Measurements from ENCODE around the gene TBXA2R.
"Not testable (repeated sequence)": the region's sequence is repeated elsewhere in the genome, so short reads cannot be mapped to it uniquely, and the experiment has no call there.

Gene TBXA2R

DNA sequence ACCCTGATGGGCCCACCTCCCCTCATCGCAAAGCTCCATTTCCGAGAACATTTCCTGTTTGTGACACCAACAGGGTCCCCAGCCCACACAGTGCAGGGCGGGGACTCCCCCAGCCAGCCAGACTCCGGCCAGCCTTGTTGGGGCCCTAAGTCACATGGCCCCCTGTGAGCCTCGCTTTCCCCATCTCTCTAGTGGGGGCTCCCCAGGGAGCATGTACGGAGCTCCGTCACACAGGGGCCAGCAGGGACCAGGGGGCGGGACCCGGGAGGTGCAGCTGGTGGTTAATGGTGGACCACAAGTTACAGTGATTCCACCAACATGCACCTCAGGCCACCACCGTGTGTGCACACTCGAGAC, 1.7 kb downstream of the TBXA2R start:
- DNase-seq, result no peak

GRCh38 chr19:3604227-3604986, 2.3 kb downstream of the TBXA2R start:
- DNase-seq, result no peak

GRCh38 chr19:3603121-3603811, 3.4 kb downstream of the TBXA2R start:
- no peak for DNase-seq

- no peak for DNase-seq
Observed at GRCh38 chr19:3601021-3601420, 5.7 kb downstream of the TBXA2R start.

- no peak for DNase-seq
Observed at GRCh38 chr19:3599776-3600187, 6.9 kb downstream of the TBXA2R start.

GRCh38 chr19:3595521-3596061, 11.1 kb downstream of the TBXA2R start:
- DNase-seq, result no peak

DNA sequence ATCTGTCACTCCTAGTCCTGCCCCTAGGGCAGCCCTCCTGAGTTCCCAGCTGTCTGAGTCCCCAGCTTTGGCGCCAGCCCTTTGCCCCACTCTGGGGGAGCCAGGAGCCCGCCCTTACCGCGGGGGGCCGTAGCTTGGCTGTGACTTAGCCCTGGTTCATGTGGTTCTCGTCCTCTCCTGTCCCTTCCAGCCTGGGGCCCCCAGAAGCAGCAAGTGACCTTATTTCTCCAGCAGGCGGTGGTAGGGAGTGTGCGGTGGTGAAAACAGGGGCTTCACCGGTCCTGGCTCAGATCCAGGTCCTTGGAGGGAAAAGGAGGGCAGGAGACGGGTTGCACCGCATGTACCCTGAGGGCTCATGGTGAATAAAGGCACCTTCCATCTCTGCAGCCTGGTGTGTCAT, 13.5 kb downstream of the TBXA2R start:
- DNase-seq, result no peak

- no peak for DNase-seq
Observed at GRCh38 chr19:3591876-3592613, 14.6 kb downstream of the TBXA2R start.

DNA sequence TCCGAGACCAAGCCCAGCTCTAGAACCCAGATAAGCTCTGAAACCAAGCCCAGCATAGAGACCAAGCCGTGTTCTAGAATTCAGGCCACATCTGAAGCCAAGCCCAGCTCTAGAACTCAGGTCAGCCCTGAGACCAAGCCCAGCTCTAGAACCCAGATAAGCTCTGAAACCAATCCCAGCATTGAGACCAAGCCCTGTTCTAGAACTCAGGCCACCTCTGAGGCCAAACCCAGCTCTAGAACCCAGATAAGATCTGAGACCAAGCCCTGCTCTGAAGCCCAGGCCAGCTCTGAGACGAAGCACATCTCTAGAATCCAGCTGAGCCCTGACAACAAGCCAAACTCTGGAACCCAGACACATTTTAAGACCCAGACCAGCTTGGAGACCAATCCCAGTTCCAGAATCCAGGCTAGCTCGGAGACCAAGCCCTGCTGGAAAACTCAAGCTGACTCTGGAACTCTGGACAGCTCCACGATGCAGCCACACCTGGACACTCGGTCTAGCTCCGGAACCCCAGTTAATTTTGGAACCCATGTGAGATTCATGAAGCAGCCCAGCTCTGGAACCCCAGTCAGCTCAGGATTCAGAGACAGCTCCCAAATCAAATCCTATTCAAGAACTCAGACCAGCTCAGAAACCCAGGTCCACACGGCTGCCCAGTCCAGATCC, 15.6 kb downstream of the TBXA2R start:
- DNase-seq, result no peak

DNA sequence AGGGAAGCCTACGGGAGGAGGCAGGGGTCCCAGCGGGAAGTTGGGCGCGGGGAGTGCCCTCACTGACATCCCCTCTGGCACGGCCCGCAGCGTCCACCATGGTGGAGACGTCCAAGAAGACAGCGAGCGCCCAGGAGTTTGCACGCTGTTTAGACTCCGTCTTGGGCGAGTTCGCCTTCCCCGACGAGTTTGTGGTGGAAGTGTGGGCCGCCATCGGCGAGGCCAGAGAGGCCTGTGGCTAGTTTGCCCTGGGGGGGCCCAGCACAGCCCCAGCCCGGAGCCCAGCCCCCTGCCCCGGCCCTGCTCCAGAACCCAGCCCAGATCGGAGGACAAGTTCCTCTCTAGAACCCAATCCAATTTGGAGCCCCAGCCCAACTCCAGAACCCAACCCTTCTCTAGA, 16.7 kb downstream of the TBXA2R start:
- DNase-seq, result no peak

- no peak for DNase-seq
Observed at GRCh38 chr19:3589439-3589838, 17.2 kb downstream of the TBXA2R start.

DNA sequence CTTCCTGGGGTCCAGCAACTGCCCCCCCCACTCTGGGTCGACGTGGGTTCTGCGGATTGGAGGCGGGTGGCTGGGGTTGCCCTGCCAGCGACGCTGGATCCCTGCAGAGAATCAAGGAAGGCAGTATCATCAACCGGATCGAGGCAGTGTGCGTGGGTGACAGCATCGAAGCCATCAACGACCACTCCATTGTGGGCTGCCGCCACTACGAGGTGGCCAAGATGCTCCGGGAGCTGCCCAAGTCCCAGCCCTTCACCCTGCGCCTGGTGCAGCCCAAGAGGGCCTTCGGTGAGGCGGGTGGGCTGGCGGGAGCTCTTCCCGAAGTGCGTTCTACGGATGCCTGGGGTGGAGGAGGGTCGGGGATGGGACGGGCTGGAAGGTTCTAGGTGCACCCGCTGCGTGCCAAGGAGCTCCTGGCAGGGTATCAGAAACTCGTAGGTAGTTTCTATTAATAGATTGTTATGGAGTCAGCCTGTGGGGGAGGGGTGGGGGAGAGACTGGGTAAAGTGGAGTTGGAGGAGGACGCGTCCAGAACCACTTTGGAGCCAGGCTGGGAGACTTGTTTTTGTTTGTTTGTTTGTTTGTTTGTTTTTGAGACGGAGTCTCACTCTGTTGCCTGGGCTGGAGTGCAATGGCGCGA, 19.8 kb downstream of the TBXA2R start:
- DNase-seq, result no peak

DNA sequence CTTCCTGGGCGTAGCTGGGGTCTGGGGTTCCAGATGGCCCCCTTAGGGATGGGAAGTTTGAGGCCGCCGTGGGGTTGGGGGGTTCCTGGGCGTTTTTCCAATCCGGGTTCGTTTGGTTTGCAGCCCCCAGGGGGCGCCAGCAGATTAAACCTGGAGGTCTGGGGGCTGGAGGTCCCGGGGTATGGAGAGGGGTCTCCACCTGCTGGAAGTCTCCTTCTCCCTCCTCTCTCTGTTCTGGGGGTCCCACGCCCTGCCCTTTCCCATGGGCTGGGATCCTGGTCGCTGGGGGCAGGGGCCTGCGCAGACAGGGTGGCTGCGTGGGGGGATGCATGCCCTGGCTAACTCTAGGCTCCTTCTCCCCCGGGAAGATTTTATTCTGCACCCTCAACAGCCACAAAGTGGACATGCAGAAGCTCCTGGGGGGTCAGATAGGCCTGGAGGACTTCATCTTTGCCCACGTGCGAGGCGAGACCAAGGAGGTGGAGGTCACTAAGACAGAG, 20.5 kb downstream of the TBXA2R start:
- DNase-seq, result no peak

GRCh38 chr19:3585301-3586126, 21.2 kb downstream of the TBXA2R start, which contains the start of gene GIPC3:
GIPC3 (plus strand) TSS chr19:3585478; CDS start chr19:3585598, 120 bp downstream.
- DNase-seq, result no peak

DNA sequence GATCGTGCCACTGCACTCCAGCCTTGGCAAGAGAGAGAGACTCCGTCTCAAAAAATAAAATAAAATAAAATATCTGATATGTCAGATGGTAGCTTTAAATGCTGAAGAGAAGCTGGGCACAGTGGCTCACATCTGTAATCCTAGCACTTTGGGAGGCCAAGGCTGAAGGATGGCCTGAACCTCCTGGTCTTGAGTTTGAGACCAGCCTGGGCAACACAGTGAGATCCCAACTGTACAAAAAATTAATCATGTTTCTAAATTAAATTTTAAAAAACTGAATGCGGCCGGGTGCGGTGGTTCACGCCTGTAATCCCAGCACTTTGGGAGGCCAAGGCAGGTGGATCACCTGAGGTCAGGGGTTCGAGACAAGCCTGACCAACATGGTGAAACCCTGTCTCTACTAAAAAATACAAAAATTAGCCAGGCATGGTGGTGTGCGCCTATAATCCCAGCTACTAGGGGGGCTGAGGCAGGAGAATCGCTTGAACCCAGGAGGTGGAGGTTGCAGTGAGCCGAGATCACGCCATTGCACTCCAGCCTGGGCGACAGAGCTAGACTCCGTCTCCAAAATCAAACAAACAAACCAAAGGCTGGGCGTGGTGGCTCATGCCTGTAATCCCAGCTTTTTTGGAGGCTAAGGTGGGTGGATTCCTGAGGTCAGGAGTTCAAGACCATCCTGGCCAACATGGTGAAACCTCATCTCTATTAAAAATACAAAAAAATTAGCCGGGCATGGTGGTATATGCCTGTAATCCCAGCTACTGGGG, 22.5 kb downstream of the TBXA2R start:
- DNase-seq, result not testable (repeated sequence)

GRCh38 chr19:3581792-3582191, 24.9 kb downstream of the TBXA2R start:
- not testable (repeated sequence) for DNase-seq

DNA sequence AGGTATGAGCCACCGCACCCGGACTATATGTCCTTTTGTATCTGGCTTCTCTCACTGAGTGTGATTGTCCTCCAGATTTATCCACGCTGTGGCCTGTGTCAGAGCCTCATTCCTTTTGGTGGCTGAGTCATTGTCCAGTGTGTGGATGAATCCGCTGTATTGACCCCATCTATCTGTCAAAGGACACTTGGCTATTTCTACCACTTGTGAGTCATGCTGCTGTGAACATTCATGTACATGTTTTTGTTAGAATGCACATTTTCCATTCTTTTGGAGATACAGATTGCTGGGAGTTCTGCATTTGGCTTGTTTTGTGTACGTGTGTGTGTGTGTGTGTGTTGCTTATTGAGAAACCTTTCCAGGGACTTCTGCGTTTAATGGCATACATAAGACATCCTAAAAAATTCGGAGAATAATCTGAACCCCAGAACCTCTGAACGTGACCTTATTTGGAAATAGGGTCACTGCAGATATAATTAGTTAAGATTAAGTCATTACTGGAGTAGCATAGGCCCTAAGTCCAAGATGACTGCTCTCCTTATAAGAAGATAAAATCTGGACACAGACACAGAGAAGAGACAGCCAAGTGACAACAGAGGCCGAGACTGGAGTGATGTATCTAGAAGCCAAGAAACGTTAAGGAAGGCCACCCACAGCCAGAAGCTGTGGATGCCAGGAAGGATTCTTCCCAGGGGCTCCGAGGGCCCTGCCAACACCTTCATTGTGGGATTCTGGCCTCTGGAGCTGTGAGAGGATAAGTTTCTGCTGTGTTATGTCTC, 26.3 kb downstream of the TBXA2R start:
- peak; percentile 88 for DNase-seq

- no peak for DNase-seq
Observed at GRCh38 chr19:3578390-3578789, 28.3 kb downstream of the TBXA2R start.

DNA sequence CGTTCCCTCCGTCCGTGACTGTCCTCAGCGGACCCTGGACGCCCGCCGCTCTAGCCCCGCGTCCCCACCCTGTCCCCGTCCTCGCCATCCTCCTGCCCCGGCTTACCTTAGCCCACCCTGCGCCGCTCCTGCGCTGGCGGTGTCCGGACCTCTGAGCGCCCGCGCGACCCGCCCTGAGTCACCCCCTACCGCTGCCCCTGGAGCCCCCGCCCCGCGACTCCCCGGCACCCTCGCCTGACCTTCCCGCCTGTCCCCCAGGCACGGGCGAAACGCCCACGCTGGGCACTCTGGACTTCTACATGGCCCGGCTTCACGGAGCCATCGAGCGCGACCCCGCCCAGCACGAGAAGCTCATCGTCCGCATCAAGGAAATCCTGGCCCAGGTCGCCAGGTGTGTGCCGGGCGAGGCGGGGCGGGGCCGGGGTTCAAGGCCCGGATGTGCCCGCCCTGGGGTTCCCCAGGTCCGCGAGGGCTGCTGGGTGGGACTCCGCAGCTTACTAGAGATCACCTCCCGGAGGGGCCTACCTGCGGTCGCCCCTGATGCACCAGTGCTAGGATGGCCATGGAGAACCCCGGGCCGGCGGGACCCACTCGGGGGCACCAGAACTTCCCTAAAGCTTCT, 28.8 kb downstream of the TBXA2R start:
- no peak for DNase-seq
